AG20443 (cell line): ENCODE measurements around the gene HBS1L.
"Not testable (repeated sequence)": the region's sequence is repeated elsewhere in the genome, so short reads cannot be mapped to it uniquely, and the experiment has no call there.

ENCODE experiments used
- DNase-seq: peaks from one replicate; pipeline ENCODE4 v3.0.0; 2012; ENCODE audit warnings: low spot score, mixed read lengths

Gene HBS1L

DNA sequence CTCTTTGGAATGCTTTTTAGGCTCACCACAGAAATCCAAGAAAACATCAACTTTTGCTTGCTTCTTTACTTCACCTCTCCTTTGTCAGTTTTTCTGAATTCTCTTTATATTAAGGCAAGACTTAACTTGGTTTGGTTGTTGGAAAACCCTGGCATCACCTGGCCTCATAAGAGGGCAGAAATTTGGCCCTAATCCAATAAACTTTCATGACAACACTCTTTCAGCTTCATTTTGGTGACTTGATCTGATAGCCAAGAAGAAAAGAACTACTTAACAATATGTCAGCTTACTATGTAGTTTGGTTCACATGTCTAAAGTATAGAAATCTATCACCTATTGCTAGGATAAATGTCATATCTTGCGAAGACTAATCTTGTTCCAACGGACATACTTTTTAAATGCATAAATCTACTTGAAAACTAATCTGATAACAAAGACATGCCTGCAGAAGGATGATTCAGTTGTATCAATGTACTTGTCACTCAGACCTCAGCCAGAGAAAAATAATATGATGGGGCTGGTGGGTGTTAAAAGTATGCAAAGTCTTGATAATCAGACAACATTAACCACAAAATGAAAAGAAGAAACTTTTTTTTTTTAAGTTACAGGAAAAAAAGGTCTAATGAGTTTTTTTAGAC, 19.3 kb upstream of the HBS1L start:
- DNase-seq: no peak

- no peak for DNase-seq
Observed at GRCh38 chr6:135073217-135073616, 18.6 kb upstream of the HBS1L start.

DNA sequence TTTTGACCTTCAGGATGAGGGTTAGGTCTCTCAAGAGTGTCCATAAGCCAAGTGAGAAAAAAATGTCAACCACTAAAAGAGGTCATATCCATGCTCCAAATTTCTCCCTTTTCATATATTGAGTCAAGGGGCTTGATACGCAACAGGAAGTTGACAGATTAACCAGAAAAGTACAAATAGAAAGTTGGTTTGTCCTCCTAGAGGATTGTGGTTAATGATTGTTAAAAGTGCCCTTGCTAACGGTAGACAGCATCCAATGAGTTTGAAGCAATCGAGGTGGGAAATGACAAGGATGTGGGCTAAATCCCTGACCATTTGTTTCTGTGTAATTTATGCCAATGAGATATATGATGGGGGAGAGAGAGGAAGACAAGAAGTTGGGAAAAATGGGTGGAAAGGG, 18.1 kb upstream of the HBS1L start:
- DNase-seq: no peak

DNA sequence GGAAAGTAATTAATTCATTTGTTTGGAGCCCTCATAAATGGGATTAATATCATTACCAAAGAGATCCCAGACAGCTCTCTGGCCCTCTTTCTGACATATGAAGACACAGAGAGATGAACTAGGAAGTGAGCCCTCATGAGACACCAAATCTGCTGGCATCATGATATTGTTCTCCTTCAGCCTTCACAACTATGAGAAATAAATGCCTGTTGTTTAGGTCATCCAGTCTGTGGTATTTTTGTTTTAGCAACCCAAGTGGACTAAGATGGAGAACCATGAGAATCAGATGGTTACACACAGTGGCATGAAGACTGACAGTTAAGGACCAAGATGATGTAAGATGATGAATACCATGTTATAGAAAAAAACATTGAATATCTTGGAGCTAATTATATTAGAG, 16.9 kb upstream of the HBS1L start:
- no peak for DNase-seq

- no peak for DNase-seq
Observed at GRCh38 chr6:135067911-135068310, 13.3 kb upstream of the HBS1L start.

DNA sequence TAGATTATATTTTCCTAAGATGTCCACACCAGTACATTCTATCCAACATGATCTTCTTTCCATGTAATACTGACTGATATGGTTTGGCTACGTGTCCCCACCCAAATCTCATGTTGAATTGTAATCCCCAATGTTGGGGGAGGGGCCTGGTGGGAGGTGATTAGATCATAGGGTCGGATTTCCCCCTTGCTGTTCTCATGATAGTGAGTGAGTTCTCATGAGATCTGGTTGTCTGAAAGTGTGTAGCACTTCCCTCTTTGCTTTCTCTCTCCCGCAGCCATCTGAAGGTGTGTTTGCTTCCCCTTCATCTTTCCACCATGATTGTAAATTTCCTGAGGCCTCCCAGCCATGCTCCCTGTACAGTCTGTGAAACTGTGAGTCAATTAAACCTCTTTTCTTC, 12.2 kb upstream of the HBS1L start:
- no peak for DNase-seq

DNA sequence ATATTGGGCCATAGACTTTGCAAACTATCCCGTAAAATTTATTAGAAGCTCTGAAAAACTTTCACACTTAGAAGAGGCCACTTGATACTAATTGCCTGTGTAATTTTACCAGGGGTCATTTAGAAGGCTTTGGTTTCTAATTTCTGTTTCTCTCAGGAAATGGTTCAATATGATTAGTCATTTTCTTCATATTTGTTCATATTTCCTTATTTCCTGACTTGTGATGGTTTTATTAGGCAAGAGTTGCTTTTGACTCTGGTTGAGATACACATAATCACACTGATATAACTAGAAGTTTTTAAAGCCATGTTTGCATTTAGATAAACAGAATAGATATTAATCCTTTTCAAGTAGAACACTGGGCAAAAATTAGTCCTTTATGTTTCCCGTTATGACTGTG, 11.8 kb upstream of the HBS1L start:
- DNase-seq: no peak

DNA sequence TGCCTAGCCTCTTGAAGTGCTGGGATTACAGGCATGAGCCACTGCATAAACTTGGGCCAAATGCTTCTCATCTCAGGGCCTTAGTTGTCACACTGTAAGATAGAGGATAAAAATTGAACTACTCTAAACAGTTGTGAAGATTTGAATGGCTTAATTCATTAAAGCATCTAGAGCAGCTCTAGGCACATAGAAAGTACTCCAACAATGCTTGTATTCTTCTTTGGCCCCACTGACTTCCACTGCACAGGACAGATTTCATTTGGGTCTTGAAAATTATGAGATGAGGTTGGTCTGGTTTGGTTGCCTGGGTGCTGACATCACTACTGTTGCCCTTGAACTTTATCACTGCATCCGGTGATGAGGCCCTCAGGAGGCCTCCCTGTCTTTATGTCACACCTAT, 10.0 kb upstream of the HBS1L start:
- DNase-seq: no peak

- no peak for DNase-seq
Observed at GRCh38 chr6:135063926-135064325, 9.3 kb upstream of the HBS1L start.

GRCh38 chr6:135062735-135063134, 8.1 kb upstream of the HBS1L start:
- DNase-seq: no peak

DNA sequence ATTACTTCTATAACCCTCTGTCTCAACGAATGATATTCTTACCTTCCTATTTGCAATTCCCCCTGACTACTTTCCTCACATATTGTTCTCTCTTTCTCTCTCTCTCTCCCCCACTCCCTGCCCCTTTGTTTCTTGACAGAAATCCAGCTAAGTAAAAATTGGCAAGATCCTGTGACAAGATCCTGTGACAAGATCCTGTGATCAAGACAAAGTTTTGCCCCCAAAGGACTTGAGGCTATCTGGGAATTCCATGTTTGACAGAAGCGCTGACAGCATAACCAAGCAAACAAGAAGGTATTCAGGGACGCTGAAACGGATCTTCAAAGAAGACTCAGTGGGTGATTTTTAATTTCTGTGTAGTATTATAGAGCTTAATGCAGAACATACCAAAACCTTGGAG, 5.5 kb upstream of the HBS1L start:
- DNase-seq: no peak

GRCh38 chr6:135058299-135058698, 3.7 kb upstream of the HBS1L start:
- DNase-seq: not testable (repeated sequence)

- DNase-seq: no peak
Observed at GRCh38 chr6:135056632-135057031, 2.0 kb upstream of the HBS1L start.

GRCh38 chr6:135054226-135054568, 425 bp downstream of the HBS1L start:
- DNase-seq: peak; percentile 9

- no peak for DNase-seq
Observed at GRCh38 chr6:135053406-135053805, 1.2 kb downstream of the HBS1L start.

DNA sequence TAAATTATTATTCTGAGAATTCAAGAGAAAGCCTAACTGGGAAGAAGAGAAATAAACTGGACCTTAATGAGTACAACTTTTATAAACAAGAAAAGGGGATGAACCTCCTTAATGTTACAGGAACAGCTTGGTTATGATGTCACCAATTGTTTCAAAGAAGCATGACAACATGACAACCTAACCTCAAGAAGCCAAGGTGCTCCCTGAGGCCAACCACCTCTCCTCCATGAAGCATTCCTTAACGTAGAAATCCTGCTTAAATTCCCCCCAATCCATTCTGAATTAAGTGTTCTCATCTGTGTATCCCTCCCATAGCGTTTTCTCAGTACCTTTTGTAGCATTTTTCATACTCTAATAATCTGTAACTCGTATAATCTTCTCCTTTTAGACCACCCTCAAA, 1.7 kb downstream of the HBS1L start:
- no peak for DNase-seq

DNA sequence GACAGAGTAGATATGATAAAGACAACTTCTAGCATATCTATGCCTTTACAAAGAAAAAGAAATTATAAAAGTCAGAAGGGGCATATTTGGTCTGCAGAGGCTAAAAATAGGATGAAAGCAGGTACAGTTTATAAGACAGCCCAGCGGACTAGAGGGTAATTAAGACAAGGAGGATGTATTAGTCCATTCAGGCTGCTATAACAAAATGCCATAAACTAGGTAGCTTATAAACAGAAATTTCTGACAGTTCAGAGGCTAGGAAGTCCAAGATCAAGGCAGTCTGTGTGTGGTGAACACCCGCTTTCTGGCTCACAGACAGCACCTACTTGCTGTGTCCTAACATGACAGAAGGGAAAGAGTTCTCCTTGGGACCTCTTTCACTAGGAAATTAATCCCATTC, 5.7 kb downstream of the HBS1L start:
- no peak for DNase-seq

DNA sequence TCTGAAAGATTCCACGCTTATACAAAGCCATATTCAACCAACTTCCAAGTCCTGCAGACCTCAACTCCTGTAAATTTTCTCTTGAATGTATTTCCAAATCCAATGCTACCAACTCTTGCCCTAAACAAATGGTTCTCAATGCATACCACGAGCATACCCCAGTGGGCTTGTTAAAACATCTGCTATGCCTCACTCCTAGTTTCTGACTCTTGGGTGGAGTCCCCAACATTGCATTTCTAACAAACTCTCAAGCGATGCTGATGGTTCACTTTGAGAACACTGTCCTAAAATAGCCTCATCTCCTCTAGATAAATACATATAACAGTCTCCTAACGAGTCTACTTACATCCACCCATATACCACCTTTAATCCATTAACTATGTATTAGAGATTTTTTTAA, 7.3 kb downstream of the HBS1L start:
- DNase-seq: no peak

- no peak for DNase-seq
Observed at GRCh38 chr6:135046912-135047311, 7.7 kb downstream of the HBS1L start.

- no peak for DNase-seq
Observed at GRCh38 chr6:135044639-135045038, 10.0 kb downstream of the HBS1L start.

DNA sequence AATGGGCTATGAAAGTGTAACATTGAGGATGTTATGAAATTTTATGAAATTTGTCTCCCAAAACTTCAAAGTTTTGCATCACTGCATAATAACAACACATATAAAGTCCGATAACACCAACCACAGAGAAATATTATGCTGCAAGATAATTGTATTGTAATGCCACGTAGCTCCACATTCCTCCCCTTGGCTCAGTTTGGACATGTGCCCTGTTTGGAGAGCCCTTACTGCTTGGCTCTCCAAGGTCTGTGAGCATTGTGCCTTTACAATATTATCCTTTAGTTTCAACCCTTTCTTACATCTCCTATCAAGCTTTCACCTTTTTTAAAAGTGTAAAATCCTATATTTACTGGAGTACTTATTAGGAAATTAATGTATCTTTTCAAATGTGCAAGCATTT, 10.8 kb downstream of the HBS1L start:
- no peak for DNase-seq

- DNase-seq: no peak
Observed at GRCh38 chr6:135043364-135043763, 11.3 kb downstream of the HBS1L start.

DNA sequence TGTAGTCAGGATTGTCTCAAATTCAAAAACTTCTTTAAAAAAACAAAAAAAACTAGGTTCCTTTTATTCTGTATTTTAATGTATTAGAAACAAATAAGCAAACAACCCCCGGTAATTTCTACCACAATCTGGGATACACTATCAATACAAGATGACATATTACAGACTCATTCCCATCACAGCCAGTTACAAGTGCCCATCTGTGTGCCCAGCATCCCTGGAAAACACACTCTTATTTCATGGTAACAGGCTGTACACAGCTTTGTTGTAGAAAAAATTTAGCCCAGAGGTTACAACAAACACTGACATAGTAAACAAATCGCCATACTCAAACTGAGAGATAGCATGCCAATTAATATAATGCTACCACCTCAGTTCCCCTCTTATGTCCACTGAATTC, 16.3 kb downstream of the HBS1L start:
- DNase-seq: no peak

DNA sequence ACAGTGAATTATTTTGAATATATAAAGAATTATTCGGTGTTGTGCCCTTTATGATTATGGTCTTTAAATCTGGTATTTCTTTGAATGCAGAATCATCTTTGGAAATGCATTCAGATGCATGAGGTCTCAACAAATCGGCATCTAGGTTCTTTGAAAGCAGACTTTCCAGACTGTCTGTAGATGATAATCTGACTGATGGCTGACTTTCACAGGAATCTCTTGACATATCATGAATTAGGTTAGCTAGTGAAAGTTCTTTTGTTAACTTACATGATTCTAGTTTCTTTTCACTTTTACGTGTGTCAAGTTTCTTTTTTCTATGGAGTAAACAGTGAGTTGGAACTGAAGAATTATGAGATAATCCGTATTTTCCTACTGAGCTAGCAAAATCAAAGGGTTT, 17.1 kb downstream of the HBS1L start:
- no peak for DNase-seq
